ENCODE results near the gene SDCBP2. TPM values are rescaled to one million over a fixed set of nuclear protein-coding genes. Genes with fewer than 3 reads are reported as not detected.

Gene SDCBP2
- total and polyA plus RNA-seq, 2 experiments from 2014 or later: 3.2 to 5.3 TPM

GRCh38 chr20:1367479-1367878, 38.5 kb upstream of the SDCBP2 start:
- ATAC-seq (no peak), DNase-seq (ENCODE audit: low spot score) (no peak)
- H3K27ac Mint-ChIP-seq: no peak overlapping the region
- Histone ChIP-seq H3K27me3 (ENCODE audit: insufficient read depth) (no peaks in the 10 kb centered on the region), H3K4me2 (no peak overlapping the region), H3K27ac (ENCODE audit: low read depth) (no peak overlapping the region), H3K36me3 (ENCODE audit: insufficient read depth) (peaks cover 6% of the 10 kb centered on the region), H3K4me1 (ENCODE audit: insufficient read depth) (no peaks in the 10 kb centered on the region), H3K4me3 (no peak overlapping the region), H4K20me1 (replicated peaks; ENCODE audit: insufficient read depth) (peaks cover 41% of the 10 kb centered on the region), H3F3A (replicated peaks; ENCODE audit: low read depth) (no peaks in the 10 kb centered on the region), H3K79me2 (replicated peaks; ENCODE audit: insufficient read depth) (peaks cover 3% of the 10 kb centered on the region), H3K9me2 (ENCODE audit: insufficient read depth) (no peaks in the 10 kb centered on the region), H2AFZ (no peak overlapping the region)
- H3K27me3 Mint-ChIP-seq (ENCODE audit: insufficient read depth, low read depth, poor library complexity): no peaks in the 10 kb centered on the region
- peaks cover 41% of the 10 kb centered on the region for H3K36me3 Mint-ChIP-seq (ENCODE audit: low read depth)
- no peaks in the 10 kb centered on the region; the same call in 2 of the 3 replicates for H3K4me1 Mint-ChIP-seq
- H3K4me3 Mint-ChIP-seq: no peak overlapping the region
- TF ChIP-seq JUNB (IDR thresholded peaks at IDR 0.05; ENCODE audit: unreplicated experiment) (no peak), EZH2 (IDR thresholded peaks at IDR 0.05; ENCODE audit: low read depth, unreplicated experiment) (no peak), POLR2AphosphoS5 (IDR thresholded peaks at IDR 0.05; ENCODE audit: low read depth) (no peak), REST (IDR thresholded peaks at IDR 0.05; ENCODE audit: unreplicated experiment) (no peak), NANOG (IDR thresholded peaks at IDR 0.05; ENCODE audit: borderline replicate concordance) (no peak), ZNF114 (CRISPR knock-in tag; IDR thresholded peaks at IDR 0.05) (no peak), EZH2phosphoT487 (IDR thresholded peaks at IDR 0.05; ENCODE audit: unreplicated experiment) (no peak), CTCF (conservative IDR thresholded peaks at IDR 0.05; ENCODE audit: low read depth in 2 of 2) (no peak), STAT1 (IDR thresholded peaks at IDR 0.05; ENCODE audit: unreplicated experiment) (no peak), ZNF331 (CRISPR knock-in tag; IDR thresholded peaks at IDR 0.05; ENCODE audit: low read depth) (no peak), ETS1 (IDR thresholded peaks at IDR 0.05) (no peak), CREB1 (CRISPR knock-in tag; IDR thresholded peaks at IDR 0.05; ENCODE audit: low read depth) (no peak), ZNF462 (CRISPR knock-in tag; IDR thresholded peaks at IDR 0.05) (no peak)
- H3K9me3 Mint-ChIP-seq: no peaks in the 10 kb centered on the region

All from GM23338 (cell line).